ENCODE measurements around the gene KCNQ4.

The KCNQ4 gene

DNA sequence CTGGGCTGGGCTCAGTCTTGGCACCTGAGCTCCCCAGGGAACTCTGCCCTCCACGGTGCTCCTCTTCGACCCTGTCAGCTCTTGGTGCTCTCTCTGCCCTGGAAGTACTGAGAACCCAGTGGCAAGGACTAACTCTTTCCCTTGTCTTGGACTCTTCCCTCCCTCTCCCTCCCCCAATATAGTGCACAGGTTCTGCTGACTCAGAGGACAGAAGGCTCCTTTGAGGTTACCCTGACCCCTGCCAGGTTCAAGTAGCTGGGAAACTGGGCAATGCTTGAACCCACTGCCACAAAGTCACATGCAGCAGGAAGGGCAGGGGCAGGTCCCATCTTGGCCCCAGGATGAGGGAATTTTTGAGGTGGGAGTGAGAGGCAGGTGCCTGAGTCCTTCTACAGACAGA lies 20.3 kb downstream of the KCNQ4 start:
- no peak for DNase-seq (ENCODE audit: low spot score)
- no peak for TF ChIP-seq CTCF (IDR thresholded peaks at IDR 0.05; ENCODE audit: borderline replicate concordance, control extremely low read depth, extremely low read depth, insufficient read depth, missing control alignments)
- in situ Hi-C loops (cut with MboI; ENCODE audit: low sequenced_read_pairs, unreplicated experiment), result no loop called here

DNA sequence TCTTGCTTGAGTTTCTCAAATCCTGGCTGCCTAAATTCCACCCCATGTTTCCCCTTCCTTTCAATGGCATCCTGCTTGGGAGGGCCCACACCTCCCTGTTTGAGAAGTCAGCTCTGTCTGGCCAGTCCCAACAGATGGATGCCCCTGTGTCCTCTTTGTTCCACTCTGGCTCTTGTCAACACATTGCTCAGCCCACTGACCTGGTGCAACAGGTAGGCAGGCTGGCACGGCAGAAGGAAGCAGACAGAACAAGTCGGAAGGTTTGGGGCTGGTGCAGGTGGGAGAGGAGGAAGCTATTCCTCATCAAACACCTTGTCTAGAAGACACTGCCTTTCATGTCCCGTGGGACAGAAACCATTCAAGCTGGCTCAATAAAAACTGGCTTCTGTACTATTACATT lies 22.7 kb downstream of the KCNQ4 start:
- no peak for TF ChIP-seq CTCF (IDR thresholded peaks at IDR 0.05; ENCODE audit: borderline replicate concordance, control extremely low read depth, extremely low read depth, insufficient read depth, missing control alignments)
- DNase-seq (ENCODE audit: low spot score), result no peak
- in situ Hi-C loops (cut with MboI; ENCODE audit: low sequenced_read_pairs, unreplicated experiment), result no loop called here

GRCh38 chr1:40806731-40807695 lies 23.4 kb downstream of the KCNQ4 start:
- in situ Hi-C loops (cut with MboI; ENCODE audit: low sequenced_read_pairs, unreplicated experiment), result no loop called here
- no peak for DNase-seq (ENCODE audit: low spot score)
- TF ChIP-seq CTCF (IDR thresholded peaks at IDR 0.05; ENCODE audit: borderline replicate concordance, control extremely low read depth, extremely low read depth, insufficient read depth, missing control alignments), result no peak

DNA sequence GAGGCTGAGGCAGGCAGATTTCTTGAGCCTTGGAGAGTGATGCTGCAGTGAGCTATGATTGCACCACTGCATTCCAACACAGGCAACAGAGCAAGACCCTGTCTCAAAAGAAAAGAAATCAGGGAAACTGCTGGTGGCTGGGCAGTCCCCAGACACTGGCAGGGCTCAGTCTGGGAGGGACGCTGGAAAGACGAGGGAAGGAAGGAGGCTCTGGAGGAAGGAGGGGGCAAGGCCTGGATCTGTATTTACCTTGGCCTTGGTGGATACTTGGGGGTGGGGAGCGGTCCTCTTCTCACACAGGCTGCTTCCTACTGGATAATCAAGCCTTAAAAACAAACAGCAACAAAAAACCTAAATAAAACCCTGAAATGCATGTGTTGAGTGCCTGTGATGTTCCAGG lies 24.4 kb downstream of the KCNQ4 start:
- no peak for TF ChIP-seq CTCF (IDR thresholded peaks at IDR 0.05; ENCODE audit: borderline replicate concordance, control extremely low read depth, extremely low read depth, insufficient read depth, missing control alignments)
- in situ Hi-C loops (cut with MboI; ENCODE audit: low sequenced_read_pairs, unreplicated experiment), result no loop called here
- no peak for DNase-seq (ENCODE audit: low spot score)

GRCh38 chr1:40808444-40808843 lies 24.9 kb downstream of the KCNQ4 start:
- DNase-seq (ENCODE audit: low spot score), result no peak
- no peak for TF ChIP-seq CTCF (IDR thresholded peaks at IDR 0.05; ENCODE audit: borderline replicate concordance, control extremely low read depth, extremely low read depth, insufficient read depth, missing control alignments)
- in situ Hi-C loops (cut with MboI; ENCODE audit: low sequenced_read_pairs, unreplicated experiment), result no loop called here

DNA sequence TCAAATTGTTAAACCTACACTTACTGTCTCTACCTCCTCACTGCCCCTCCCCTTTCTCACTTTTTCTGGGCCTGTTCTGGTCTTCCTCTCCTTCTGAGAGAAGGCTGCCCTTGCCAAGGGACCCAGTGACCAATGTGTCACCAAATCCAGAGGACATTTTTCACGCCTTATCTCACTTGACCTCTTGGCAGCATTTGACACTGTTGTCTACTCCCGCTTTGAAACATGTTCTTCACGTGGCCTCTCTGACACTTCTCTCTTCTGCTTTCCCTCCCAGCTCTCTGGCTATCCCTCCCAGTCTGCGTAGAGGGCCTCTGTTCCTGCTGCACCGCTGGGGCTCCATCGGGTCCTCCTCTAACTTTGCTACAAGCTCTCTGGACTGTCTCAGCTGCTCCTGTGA lies 25.3 kb downstream of the KCNQ4 start:
- no peak for TF ChIP-seq CTCF (IDR thresholded peaks at IDR 0.05; ENCODE audit: borderline replicate concordance, control extremely low read depth, extremely low read depth, insufficient read depth, missing control alignments)
- DNase-seq (ENCODE audit: low spot score), result no peak
- in situ Hi-C loops (cut with MboI; ENCODE audit: low sequenced_read_pairs, unreplicated experiment), result no loop called here

Measured in GM13976 (cell line).